Measurements from ENCODE around the gene PACSIN3.

The PACSIN3 gene

GRCh38 chr11:47183969-47184368 lies 2.3 kb downstream of the PACSIN3 start:
- peaks cover 40% of the 10 kb centered on the region for H3K27me3 Mint-ChIP-seq
- H3K4me3 Mint-ChIP-seq: no peak overlapping the region
- no peak for ATAC-seq
- no peaks in the 10 kb centered on the region for H3K9me3 Mint-ChIP-seq
- H3K4me1 Mint-ChIP-seq: peaks cover 24% of the 10 kb centered on the region
- no peak for DNase-seq
- no peak overlapping the region for H3K27ac Mint-ChIP-seq

- no peak overlapping the region for H3K4me3 Mint-ChIP-seq
- H3K27me3 Mint-ChIP-seq: peaks cover 32% of the 10 kb centered on the region
- ATAC-seq (no peak), DNase-seq (no peak)
- no peaks in the 10 kb centered on the region for H3K9me3 Mint-ChIP-seq
- H3K27ac Mint-ChIP-seq: no peak overlapping the region
- H3K4me1 Mint-ChIP-seq: peaks cover 24% of the 10 kb centered on the region
Observed at GRCh38 chr11:47183031-47183856, 3.0 kb downstream of the PACSIN3 start.

- H3K27me3 Mint-ChIP-seq: peaks cover 29% of the 10 kb centered on the region
- ATAC-seq (no peak), DNase-seq (no peak)
- H3K4me3 Mint-ChIP-seq: no peak overlapping the region
- peaks cover 27% of the 10 kb centered on the region for H3K4me1 Mint-ChIP-seq
- no peaks in the 10 kb centered on the region for H3K9me3 Mint-ChIP-seq
- no peak overlapping the region for H3K27ac Mint-ChIP-seq
Observed at GRCh38 chr11:47182380-47182779, 3.9 kb downstream of the PACSIN3 start.

- peaks cover 22% of the 10 kb centered on the region for H3K27me3 Mint-ChIP-seq
- no peak overlapping the region for H3K27ac Mint-ChIP-seq
- ATAC-seq (no peak), DNase-seq (no peak)
- H3K9me3 Mint-ChIP-seq: no peaks in the 10 kb centered on the region
- no peak overlapping the region for H3K4me3 Mint-ChIP-seq
- peaks cover 21% of the 10 kb centered on the region for H3K4me1 Mint-ChIP-seq
Observed at GRCh38 chr11:47181271-47181670, 5.0 kb downstream of the PACSIN3 start.

- Mint-ChIP-seq H3K27ac (no peak overlapping the region), H3K4me1 (peaks cover 31% of the 10 kb centered on the region), H3K9me3 (no peaks in the 10 kb centered on the region), H3K27me3 (peaks cover 20% of the 10 kb centered on the region), H3K4me3 (no peak overlapping the region)
- DNase-seq (no peak), ATAC-seq (no peak)
Observed at GRCh38 chr11:47180006-47180787, 6.0 kb downstream of the PACSIN3 start.

- ATAC-seq (peak; percentile 18), DNase-seq (peak; percentile 46 to 54)
- Mint-ChIP-seq H3K9me3 (no peaks in the 10 kb centered on the region), H3K4me1 (peaks cover 37% of the 10 kb centered on the region), H3K27me3 (peaks cover 14% of the 10 kb centered on the region), H3K27ac (peak overlapping the region in 1 of 2 donors; percentile 15), H3K4me3 (no peak overlapping the region)
Observed at GRCh38 chr11:47179655-47179991, 6.6 kb downstream of the PACSIN3 start.

- peaks cover 8% of the 10 kb centered on the region for H3K27me3 Mint-ChIP-seq
- H3K27ac Mint-ChIP-seq: peak overlapping the region in 1 of 2 donors; percentile 71
- ATAC-seq: no peak
- H3K4me3 Mint-ChIP-seq: no peak overlapping the region
- DNase-seq: no peak
- H3K9me3 Mint-ChIP-seq: no peaks in the 10 kb centered on the region
- peaks cover 37% of the 10 kb centered on the region for H3K4me1 Mint-ChIP-seq
Observed at GRCh38 chr11:47178737-47179654, 7.2 kb downstream of the PACSIN3 start.

- peaks cover 1% of the 10 kb centered on the region for H3K27me3 Mint-ChIP-seq
- peaks cover 43% of the 10 kb centered on the region for H3K4me1 Mint-ChIP-seq
- H3K9me3 Mint-ChIP-seq: no peaks in the 10 kb centered on the region
- no peak for DNase-seq
- ATAC-seq: no peak
- H3K27ac Mint-ChIP-seq: peak overlapping the region in 1 of 2 donors; percentile 48
- H3K4me3 Mint-ChIP-seq: no peak overlapping the region
Observed at GRCh38 chr11:47178316-47178715, 7.9 kb downstream of the PACSIN3 start.

- ATAC-seq: no peak
- peak in 1 of 2 donors; percentile 15 for DNase-seq
- H3K27me3 Mint-ChIP-seq: no peaks in the 10 kb centered on the region
- H3K27ac Mint-ChIP-seq: peak overlapping the region; percentile 99 to 100
- H3K4me1 Mint-ChIP-seq: peaks cover 48% of the 10 kb centered on the region
- H3K9me3 Mint-ChIP-seq: no peaks in the 10 kb centered on the region
- peak overlapping the region; percentile 94 to 99 for H3K4me3 Mint-ChIP-seq
Observed at GRCh38 chr11:47177846-47178245, 8.4 kb downstream of the PACSIN3 start.

GRCh38 chr11:47177229-47177845 lies 8.9 kb downstream of the PACSIN3 start:
- no peaks in the 10 kb centered on the region for H3K9me3 Mint-ChIP-seq
- H3K27me3 Mint-ChIP-seq: no peaks in the 10 kb centered on the region
- peaks cover 53% of the 10 kb centered on the region for H3K4me1 Mint-ChIP-seq
- peak overlapping the region; percentile 99 to 100 for H3K27ac Mint-ChIP-seq
- DNase-seq (peak; percentile 75 to 87), ATAC-seq (peak; percentile 82)
- peak overlapping the region; percentile 94 to 99 for H3K4me3 Mint-ChIP-seq

- H3K4me3 Mint-ChIP-seq: peak within 1 kb of the TSS; percentile 94 to 99
- H3K27ac Mint-ChIP-seq: peak within 1 kb of the TSS; percentile 100
- no peaks in the 10 kb centered on the region for H3K27me3 Mint-ChIP-seq
- H3K9me3 Mint-ChIP-seq: no peaks in the 10 kb centered on the region
- ATAC-seq: peak; percentile 95
- peak; percentile 97 for DNase-seq
- H3K4me1 Mint-ChIP-seq: peaks cover 60% of the 10 kb centered on the region
Observed at GRCh38 chr11:47176328-47177228, 9.7 kb downstream of the PACSIN3 start, which contains the start of gene ARFGAP2. ARFGAP2 (minus strand) TSS chr11:47176879; CDS start chr11:47176853, 26 bp downstream.

GRCh38 chr11:47175746-47176327 lies 10.4 kb downstream of the PACSIN3 start:
- ATAC-seq (no peak), DNase-seq (no peak)
- Mint-ChIP-seq H3K4me1 (peaks cover 67% of the 10 kb centered on the region), H3K27me3 (no peaks in the 10 kb centered on the region), H3K9me3 (no peaks in the 10 kb centered on the region), H3K27ac (peak overlapping the region; percentile 100), H3K4me3 (peak overlapping the region; percentile 94 to 99)

- no peaks in the 10 kb centered on the region for H3K9me3 Mint-ChIP-seq
- H3K27ac Mint-ChIP-seq: peak overlapping the region; percentile 16 to 74
- DNase-seq (no peak), ATAC-seq (no peak)
- no peak overlapping the region for H3K4me3 Mint-ChIP-seq
- H3K4me1 Mint-ChIP-seq: peaks cover 57% of the 10 kb centered on the region
- H3K27me3 Mint-ChIP-seq: no peaks in the 10 kb centered on the region
Observed at GRCh38 chr11:47172740-47173336, 13.4 kb downstream of the PACSIN3 start.

Measured in stimulated activated naive CD8-positive, alpha-beta T cell treated with anti-CD3 and anti-CD28 coated beads, Interleukin-15, amount 100 ng/mL, for 72 hours (primary cell).